Measurements from ENCODE around the gene CLEC18C. TPM values are rescaled to one million over a fixed set of nuclear protein-coding genes. Genes with fewer than 3 reads are reported as not detected.
"Not testable (repeated sequence)": the region's sequence is repeated elsewhere in the genome, so short reads cannot be mapped to it uniquely, and the experiment has no call there.

CLEC18C gene
- 0.44 TPM for total RNA-seq

- not testable (repeated sequence) for ATAC-seq
These were observed at the start of gene CLEC18C for GRCh38 chr16:70173212-70173837. Gene CLEC18C, plus strand, starts transcription at chr16:70173787. Its CDS starts 492 bp downstream, at chr16:70174279.

- not testable (repeated sequence) for ATAC-seq
These were observed 49.8 kb upstream of the CLEC18C start for GRCh38 chr16:70123822-70124221.

GRCh38 chr16:70126226-70126625 is 47.4 kb upstream of the CLEC18C start:
- ATAC-seq, result not testable (repeated sequence)

- not testable (repeated sequence) for ATAC-seq
These were observed 45.9 kb upstream of the CLEC18C start for GRCh38 chr16:70127706-70128105.

- not testable (repeated sequence) for ATAC-seq
These were observed 44.7 kb upstream of the CLEC18C start for GRCh38 chr16:70128844-70129243.

GRCh38 chr16:70135796-70136195 is 37.8 kb upstream of the CLEC18C start:
- ATAC-seq, result not testable (repeated sequence)

GRCh38 chr16:70136595-70136994 is 37.0 kb upstream of the CLEC18C start:
- not testable (repeated sequence) for ATAC-seq

GRCh38 chr16:70142739-70143138 is 30.8 kb upstream of the CLEC18C start:
- ATAC-seq, result not testable (repeated sequence)

GRCh38 chr16:70143231-70143895 is 30.2 kb upstream of the CLEC18C start:
- peak; percentile 9 for ATAC-seq

- not testable (repeated sequence) for ATAC-seq
These were observed 25.7 kb upstream of the CLEC18C start for GRCh38 chr16:70147853-70148252.

GRCh38 chr16:70148453-70148852 is 25.1 kb upstream of the CLEC18C start:
- ATAC-seq, result not testable (repeated sequence)

- not testable (repeated sequence) for ATAC-seq
These were observed 24.3 kb upstream of the CLEC18C start for GRCh38 chr16:70149296-70149695.

- peak; percentile 63 for ATAC-seq
These were observed 22.2 kb upstream of the CLEC18C start for GRCh38 chr16:70151391-70151790.

GRCh38 chr16:70151941-70152509 is 21.6 kb upstream of the CLEC18C start:
- peak; percentile 42 for ATAC-seq

- ATAC-seq, result peak; percentile 4
These were observed 20.8 kb upstream of the CLEC18C start for GRCh38 chr16:70152578-70153302.

- not testable (repeated sequence) for ATAC-seq
These were observed 18.9 kb upstream of the CLEC18C start for GRCh38 chr16:70154736-70155135.

- ATAC-seq, result no peak
These were observed 17.2 kb upstream of the CLEC18C start for GRCh38 chr16:70156207-70156978.

GRCh38 chr16:70157105-70157476 is 16.5 kb upstream of the CLEC18C start:
- no peak for ATAC-seq

- ATAC-seq, result no peak
These were observed 15.9 kb upstream of the CLEC18C start for GRCh38 chr16:70157477-70158260.

GRCh38 chr16:70158261-70158939 is 15.2 kb upstream of the CLEC18C start:
- ATAC-seq, result no peak
